ENCODE results near the gene CCT7.

- TF ChIP-seq CTCF (IDR thresholded peaks at IDR 0.05) (no peak), POLR2AphosphoS5 (IDR thresholded peaks at IDR 0.05) (no peak), POLR2A (IDR thresholded peaks at IDR 0.05) (no peak)
Observed at GRCh38 chr2:73300926-73301325, 66.8 kb downstream of the CCT7 start.

Data from breast epithelium (tissue), 3 donors.